ENCODE measurements around the gene BCO2. TPM values are rescaled to one million over a fixed set of nuclear protein-coding genes. Genes with fewer than 3 reads are reported as not detected.
A peak's percentile ranks its signal among the peaks of the same experiment; 100 is the strongest.

Gene BCO2
- total RNA-seq, 1 donor from 2014 or later = 2.6 TPM

DNA sequence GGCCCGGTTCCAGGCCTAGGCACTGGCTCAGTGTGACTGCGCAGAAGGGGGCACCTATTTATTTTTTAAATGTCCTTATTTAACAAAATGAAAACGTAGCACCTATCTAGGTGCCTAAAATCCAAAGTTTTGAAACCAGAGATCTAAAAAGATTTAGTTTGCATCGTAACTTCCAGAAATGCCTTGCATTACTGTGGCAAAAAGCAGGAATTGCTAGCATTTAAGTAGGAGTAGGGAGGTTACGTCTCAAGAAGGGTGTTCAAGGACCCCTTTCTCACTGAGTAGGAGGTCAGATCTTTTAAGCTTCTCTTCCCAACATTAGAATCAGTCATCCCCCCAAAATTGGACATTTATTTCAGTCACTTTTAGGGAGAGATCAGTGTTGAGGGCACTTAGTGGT is 93.1 kb downstream of the BCO2 start:
- peaks cover 28% of the 10 kb centered on the region for H3K4me1 Mint-ChIP-seq (ENCODE audit: unreplicated experiment)
- H3K36me3 Mint-ChIP-seq (ENCODE audit: low read depth, unreplicated experiment) = peaks cover 3% of the 10 kb centered on the region
- DNase-seq (ENCODE audit: low spot score) = no peak
- TF ChIP-seq, protein P1, sequence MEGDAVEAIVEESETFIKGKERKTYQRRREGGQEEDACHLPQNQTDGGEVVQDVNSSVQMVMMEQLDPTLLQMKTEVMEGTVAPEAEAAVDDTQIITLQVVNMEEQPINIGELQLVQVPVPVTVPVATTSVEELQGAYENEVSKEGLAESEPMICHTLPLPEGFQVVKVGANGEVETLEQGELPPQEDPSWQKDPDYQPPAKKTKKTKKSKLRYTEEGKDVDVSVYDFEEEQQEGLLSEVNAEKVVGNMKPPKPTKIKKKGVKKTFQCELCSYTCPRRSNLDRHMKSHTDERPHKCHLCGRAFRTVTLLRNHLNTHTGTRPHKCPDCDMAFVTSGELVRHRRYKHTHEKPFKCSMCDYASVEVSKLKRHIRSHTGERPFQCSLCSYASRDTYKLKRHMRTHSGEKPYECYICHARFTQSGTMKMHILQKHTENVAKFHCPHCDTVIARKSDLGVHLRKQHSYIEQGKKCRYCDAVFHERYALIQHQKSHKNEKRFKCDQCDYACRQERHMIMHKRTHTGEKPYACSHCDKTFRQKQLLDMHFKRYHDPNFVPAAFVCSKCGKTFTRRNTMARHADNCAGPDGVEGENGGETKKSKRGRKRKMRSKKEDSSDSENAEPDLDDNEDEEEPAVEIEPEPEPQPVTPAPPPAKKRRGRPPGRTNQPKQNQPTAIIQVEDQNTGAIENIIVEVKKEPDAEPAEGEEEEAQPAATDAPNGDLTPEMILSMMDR (IDR thresholded peaks at IDR 0.05; ENCODE audit: unreplicated experiment) = no peak
- H3K27ac Mint-ChIP-seq (ENCODE audit: unreplicated experiment) = peak overlapping the region; percentile 54
- H3K9me3 Mint-ChIP-seq (ENCODE audit: unreplicated experiment) = no peaks in the 10 kb centered on the region
- no peaks in the 10 kb centered on the region for H3K27me3 Mint-ChIP-seq (ENCODE audit: unreplicated experiment)
- H3K4me3 Mint-ChIP-seq (ENCODE audit: unreplicated experiment) = no peak overlapping the region

Other genes starting within 250 kb of the BCO2 start
- 6.2 TPM for gene DIXDC1, start 238.2 kb upstream of the BCO2 start, total RNA-seq (ENCODE audit: unreplicated experiment)
- 28.2 TPM for gene DLAT, start 150.1 kb upstream of the BCO2 start, total RNA-seq (ENCODE audit: unreplicated experiment)
- gene PIH1D2, start 101.5 kb upstream of the BCO2 start, total RNA-seq (ENCODE audit: unreplicated experiment) = 2.5 TPM
- 21.8 TPM for gene NKAPD1, start 101.2 kb upstream of the BCO2 start, total RNA-seq (ENCODE audit: unreplicated experiment)
- 49.6 TPM for gene TIMM8B, start 88.8 kb upstream of the BCO2 start, total RNA-seq (ENCODE audit: unreplicated experiment)
- 43.0 TPM for gene SDHD, start 88.6 kb upstream of the BCO2 start, total RNA-seq (ENCODE audit: unreplicated experiment)
- 0.90 TPM for gene IL18, start 11.4 kb upstream of the BCO2 start, total RNA-seq (ENCODE audit: unreplicated experiment)
- gene TEX12, start 8.1 kb upstream of the BCO2 start, total RNA-seq (ENCODE audit: unreplicated experiment) = not detected
- gene PTS, start 50.9 kb downstream of the BCO2 start, total RNA-seq (ENCODE audit: unreplicated experiment) = 40.1 TPM
- gene PLET1, start 85.3 kb downstream of the BCO2 start, total RNA-seq (ENCODE audit: unreplicated experiment) = not detected